DOHH2 (cell line): Measurements from ENCODE around the gene NPM1.
"Not testable (repeated sequence)": the region's sequence is repeated elsewhere in the genome, so short reads cannot be mapped to it uniquely, and the experiment has no call there.

Experiments used
- H3F3A ChIP-seq: fragments of 200-600 bp; sonication (generic), shearing (Covaris generic); 2 replicates; pipeline ENCODE4 v1.6.0; 2016; ENCODE audit warnings: antibody characterized with exemption, mild to moderate bottlenecking; ENCODE audit not compliant: control insufficient read depth, insufficient read depth
- H3K27ac ChIP-seq: fragments of 200-600 bp; sonication (generic); 2 replicates; pipeline ENCODE4 v1.5.1; 2014; ENCODE audit warnings: low read depth, mild to moderate bottlenecking, low read length, moderate library complexity
- H3K27me3 ChIP-seq: fragments of 200-600 bp; sonication (generic); 2 replicates; pipeline ENCODE4 v1.6.1; 2014; ENCODE audit warnings: mild to moderate bottlenecking, low read length, mixed read lengths; ENCODE audit not compliant: control insufficient read depth
- H3K36me3 ChIP-seq: fragments of 200-600 bp; sonication (generic); 2 replicates; pipeline ENCODE4 v1.6.1; 2014; ENCODE audit warnings: mild to moderate bottlenecking, low read length, moderate library complexity, mixed read lengths; ENCODE audit not compliant: control insufficient read depth
- H3K4me1 ChIP-seq: fragments of 200-600 bp; sonication (generic); 2 replicates; pipeline ENCODE4 v1.6.1; 2014; ENCODE audit warnings: mild to moderate bottlenecking, low read length, mixed read lengths; ENCODE audit not compliant: control insufficient read depth
- H3K4me2 ChIP-seq: fragments of 200-600 bp; sonication (generic); 2 replicates; pipeline ENCODE4 v1.6.0; 2014; ENCODE audit warnings: mild to moderate bottlenecking, low read length, moderate library complexity
- H3K4me3 ChIP-seq: fragments of 200-600 bp; sonication (generic); 2 replicates; pipeline ENCODE4 v1.5.1; 2014; ENCODE audit warnings: mild to moderate bottlenecking, low read length, mixed read lengths
- H3K79me2 ChIP-seq: fragments of 200-600 bp; sonication (generic); 2 replicates; pipeline ENCODE4 v1.6.1; 2014; ENCODE audit warnings: mild to moderate bottlenecking, low read length, mixed read lengths; ENCODE audit not compliant: control insufficient read depth
- H3K9me2 ChIP-seq: fragments of 200-600 bp; sonication (generic); replicated peaks from 2 replicates; pipeline ENCODE4 v1.6.1; 2014; ENCODE audit warnings: mild to moderate bottlenecking, low read length, mixed read lengths; ENCODE audit not compliant: control insufficient read depth
- H3K9me3 ChIP-seq: fragments of 200-600 bp; sonication (generic); 2 replicates; pipeline ENCODE4 v1.6.1; 2014; ENCODE audit warnings: antibody characterized with exemption, low read length, mixed read lengths; ENCODE audit not compliant: control insufficient read depth, insufficient read depth
- H4K20me1 ChIP-seq: fragments of 200-600 bp; sonication (generic); 2 replicates; pipeline ENCODE4 v1.6.0; 2014; ENCODE audit warnings: low read depth, mild to moderate bottlenecking, antibody characterized with exemption, low read length, moderate library complexity; ENCODE audit not compliant: control insufficient read depth, insufficient read depth
- CTCF ChIP-seq: fragments of 200-600 bp; sonication (generic); IDR thresholded peaks from one replicate; pipeline ENCODE4 v1.5.1; 2014; ENCODE audit warnings: antibody characterized with exemption, mild to moderate bottlenecking, low read depth, low read length; ENCODE audit not compliant: poor library complexity, severe bottlenecking
- EZH2phosphoT487 ChIP-seq: fragments of 200-600 bp; sonication (generic); IDR thresholded peaks from 2 replicates; pipeline ENCODE4 v1.6.1; 2017; ENCODE audit warnings: borderline replicate concordance, mild to moderate bottlenecking, antibody characterized with exemption, low read length, moderate library complexity, mixed read lengths

Gene NPM1

GRCh38 chr5:171397599-171397998 is 9.9 kb downstream of the NPM1 start:
- Histone ChIP-seq H3K9me3 (no peaks in the 10 kb centered on the region), H3K4me1 (peaks cover 21% of the 10 kb centered on the region), H4K20me1 (peaks cover 88% of the 10 kb centered on the region), H3K79me2 (peaks cover 92% of the 10 kb centered on the region), H3K36me3 (peaks cover 94% of the 10 kb centered on the region), H3K27ac (no peak overlapping the region), H3K4me3 (no peak overlapping the region), H3F3A (peaks cover 86% of the 10 kb centered on the region), H3K9me2 (no peaks in the 10 kb centered on the region), H3K27me3 (no peaks in the 10 kb centered on the region), H3K4me2 (no peak overlapping the region)
- no peak for TF ChIP-seq EZH2phosphoT487
- TF ChIP-seq CTCF = no peak

- H3K27ac ChIP-seq, H3K27me3 ChIP-seq, H3K4me3 ChIP-seq, H3K9me2 ChIP-seq, H3K4me2 ChIP-seq, H3K9me3 ChIP-seq: not testable (repeated sequence)
- H3K4me1 ChIP-seq = peaks cover 12% of the 10 kb centered on the region; the same call in 1 of the 2 replicates
- H4K20me1 ChIP-seq = peaks cover 78% of the 10 kb centered on the region
- peaks cover 76% of the 10 kb centered on the region for H3F3A ChIP-seq
- peaks cover 82% of the 10 kb centered on the region for H3K79me2 ChIP-seq
- H3K36me3 ChIP-seq = peaks cover 84% of the 10 kb centered on the region
These were observed 11.0 kb downstream of the NPM1 start for GRCh38 chr5:171398660-171399059.

- H3K27ac ChIP-seq = no peak overlapping the region
- TF ChIP-seq CTCF (no peak), EZH2phosphoT487 (no peak)
- peaks cover 67% of the 10 kb centered on the region for H4K20me1 ChIP-seq
- H3K27me3 ChIP-seq = no peaks in the 10 kb centered on the region
- peaks cover 72% of the 10 kb centered on the region for H3K79me2 ChIP-seq
- no peak overlapping the region for H3K4me3 ChIP-seq
- no peaks in the 10 kb centered on the region for H3K9me3 ChIP-seq
- peaks cover 68% of the 10 kb centered on the region for H3F3A ChIP-seq
- H3K4me1 ChIP-seq = peaks cover 8% of the 10 kb centered on the region; the same call in 1 of the 2 replicates
- H3K36me3 ChIP-seq = peaks cover 75% of the 10 kb centered on the region
- H3K4me2 ChIP-seq = no peak overlapping the region
- H3K9me2 ChIP-seq = no peaks in the 10 kb centered on the region
These were observed 12.5 kb downstream of the NPM1 start for GRCh38 chr5:171400169-171400568.

- Histone ChIP-seq H3K36me3 (peaks cover 75% of the 10 kb centered on the region), H4K20me1 (peaks cover 68% of the 10 kb centered on the region)
These were observed 13.7 kb downstream of the NPM1 start for GRCh38 chr5:171401167-171401947.

GRCh38 chr5:171402751-171403150 is 15.1 kb downstream of the NPM1 start:
- H3K4me1 ChIP-seq, H3K9me2 ChIP-seq, H3K9me3 ChIP-seq, H3K4me2 ChIP-seq, H3K27me3 ChIP-seq, H3K27ac ChIP-seq, H3K4me3 ChIP-seq: not testable (repeated sequence)
- Histone ChIP-seq H4K20me1 (peaks cover 70% of the 10 kb centered on the region), H3F3A (peaks cover 70% of the 10 kb centered on the region), H3K36me3 (peaks cover 75% of the 10 kb centered on the region), H3K79me2 (peaks cover 71% of the 10 kb centered on the region)

More at GRCh38 chr5:171401167-171401947, 13.7 kb downstream of the NPM1 start:
- Histone ChIP-seq H3K9me2 (no peaks in the 10 kb centered on the region), H3K79me2 (peaks cover 72% of the 10 kb centered on the region), H3F3A (peaks cover 70% of the 10 kb centered on the region), H3K27me3 (no peaks in the 10 kb centered on the region), H3K4me1 (peaks cover 8% of the 10 kb centered on the region; the same call in 1 of the 2 replicates), H3K9me3 (no peaks in the 10 kb centered on the region), H3K4me2 (no peak overlapping the region), H3K4me3 (no peak overlapping the region), H3K27ac (no peak overlapping the region)
- TF ChIP-seq EZH2phosphoT487 (no peak), CTCF (no peak)
